GM19193 (cell line): ENCODE data around the gene PBX3.

Experiments used
- POLR2A ChIP-seq: IDR thresholded peaks from 4 replicates; pipeline ENCODE4 v1.6.1; 2011; ENCODE audit not compliant: insufficient read depth, insufficient read length; ENCODE audit errors: extremely low read depth

Gene PBX3

GRCh38 chr9:125986966-125987365, 239.8 kb downstream of the PBX3 start:
- TF ChIP-seq POLR2A: no peak

- TF ChIP-seq POLR2A: no peak
Measured at GRCh38 chr9:125987420-125987819, 240.2 kb downstream of the PBX3 start.

DNA sequence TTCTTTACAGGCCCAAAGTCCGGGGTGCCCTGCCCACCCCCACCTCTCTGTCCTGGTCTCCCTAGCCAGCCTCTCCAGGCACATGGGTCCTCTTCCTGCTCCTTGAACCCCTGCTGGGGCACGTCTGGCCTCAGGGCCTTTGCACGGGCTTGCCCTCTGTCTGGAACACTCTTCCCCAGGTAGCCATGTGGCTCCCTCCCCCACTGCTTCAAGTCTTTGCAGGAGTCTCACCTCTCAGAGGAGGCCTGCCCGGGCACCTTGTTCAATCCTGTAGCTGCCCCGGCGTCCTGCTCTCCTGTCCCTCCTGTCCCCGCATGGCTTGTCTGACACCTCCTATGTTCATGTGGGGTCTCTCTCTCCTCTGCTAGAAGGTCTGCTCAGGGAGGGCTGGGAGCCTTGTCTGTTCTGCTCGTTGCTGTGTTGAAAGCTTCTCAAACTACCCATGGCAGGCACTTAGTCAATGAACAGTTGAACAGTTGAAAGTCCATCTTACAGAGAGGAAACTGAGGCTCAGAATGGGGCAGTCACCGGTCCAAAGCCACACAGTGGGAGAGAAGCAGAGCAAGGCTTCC, 241.4 kb downstream of the PBX3 start:
- no peak for TF ChIP-seq POLR2A

- no peak for TF ChIP-seq POLR2A
Measured at GRCh38 chr9:125989090-125989501, 241.9 kb downstream of the PBX3 start.

DNA sequence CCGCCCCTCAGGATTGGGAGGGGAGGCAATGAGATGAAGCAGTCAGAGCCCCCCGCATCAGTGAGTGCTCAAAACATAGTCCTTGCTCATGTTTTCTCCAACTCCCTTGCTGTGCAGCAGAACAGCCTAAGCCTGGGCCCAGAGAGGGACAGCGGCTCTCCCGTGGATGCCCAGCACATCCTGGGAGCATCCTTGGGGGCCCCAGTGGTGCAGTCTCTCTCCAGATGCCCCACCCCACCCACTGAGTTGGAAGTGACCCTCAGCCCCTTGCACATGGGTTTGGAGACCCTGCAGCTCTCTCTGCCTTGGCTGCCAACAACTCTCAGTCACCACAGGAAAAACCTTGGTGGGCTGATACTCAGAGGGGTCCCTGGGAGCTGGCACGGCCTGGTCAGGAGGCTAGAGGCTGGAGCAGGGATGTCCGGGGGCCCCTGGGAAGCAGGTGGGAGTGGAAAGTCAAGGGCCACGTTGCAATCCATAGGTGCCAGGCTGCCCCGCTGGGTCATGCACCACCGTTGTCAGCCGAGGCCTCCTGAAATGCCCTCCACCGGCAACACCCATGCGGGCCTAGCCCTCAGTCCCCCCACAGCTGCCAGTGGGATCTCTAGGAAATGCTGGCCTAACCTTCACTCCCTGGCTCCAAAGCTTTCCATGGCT, 242.5 kb downstream of the PBX3 start:
- no peak for TF ChIP-seq POLR2A

DNA sequence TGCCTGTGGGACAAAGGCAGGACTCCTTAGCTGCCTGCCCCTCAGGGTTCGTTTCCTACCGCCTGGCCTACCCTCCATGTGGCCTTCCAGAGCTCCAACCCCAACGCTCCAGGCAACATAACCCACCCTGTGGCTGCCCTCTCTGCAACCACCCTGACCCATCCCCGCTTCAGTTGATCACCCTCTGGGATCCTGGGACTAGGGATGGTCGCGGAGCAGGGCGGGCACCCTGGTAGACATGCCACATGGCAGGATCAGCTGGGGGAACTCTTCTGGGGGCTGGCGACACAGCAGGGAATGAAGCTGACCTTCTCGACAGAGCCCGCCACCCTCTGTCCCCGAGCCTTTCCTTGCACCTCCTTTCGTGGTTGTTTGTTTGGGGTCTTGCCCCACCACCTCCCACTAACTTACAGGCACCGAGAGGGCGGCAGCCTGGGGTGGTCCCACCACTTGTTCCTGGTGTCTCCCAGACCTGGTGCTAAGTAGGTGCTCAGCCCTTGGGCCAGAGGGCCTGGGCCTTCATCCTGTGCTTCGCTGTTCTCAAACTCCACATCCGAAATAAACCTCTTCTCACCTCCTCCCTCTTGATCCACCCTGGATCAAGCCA, 243.1 kb downstream of the PBX3 start:
- TF ChIP-seq POLR2A: no peak

DNA sequence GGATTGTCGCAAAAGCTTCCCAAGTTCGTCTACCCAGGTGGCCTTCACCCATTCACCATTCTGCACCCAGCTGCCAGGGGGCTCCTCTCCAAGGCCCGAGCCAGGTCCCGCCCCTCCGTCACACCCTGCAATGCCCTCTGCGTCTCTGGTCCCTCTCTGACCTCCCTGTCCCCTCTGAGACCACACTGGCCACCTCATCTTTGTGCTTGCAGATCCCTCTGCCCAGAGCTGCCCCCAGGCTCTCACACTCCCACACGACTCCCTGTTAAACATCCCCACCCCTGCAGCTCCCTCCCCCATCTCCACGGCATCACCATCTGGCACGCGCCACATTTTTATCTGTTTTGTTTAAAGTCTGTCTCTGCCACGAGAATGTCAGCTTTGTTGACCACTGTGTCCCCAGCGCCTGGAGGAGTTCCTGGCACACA, 243.6 kb downstream of the PBX3 start:
- TF ChIP-seq POLR2A: no peak

DNA sequence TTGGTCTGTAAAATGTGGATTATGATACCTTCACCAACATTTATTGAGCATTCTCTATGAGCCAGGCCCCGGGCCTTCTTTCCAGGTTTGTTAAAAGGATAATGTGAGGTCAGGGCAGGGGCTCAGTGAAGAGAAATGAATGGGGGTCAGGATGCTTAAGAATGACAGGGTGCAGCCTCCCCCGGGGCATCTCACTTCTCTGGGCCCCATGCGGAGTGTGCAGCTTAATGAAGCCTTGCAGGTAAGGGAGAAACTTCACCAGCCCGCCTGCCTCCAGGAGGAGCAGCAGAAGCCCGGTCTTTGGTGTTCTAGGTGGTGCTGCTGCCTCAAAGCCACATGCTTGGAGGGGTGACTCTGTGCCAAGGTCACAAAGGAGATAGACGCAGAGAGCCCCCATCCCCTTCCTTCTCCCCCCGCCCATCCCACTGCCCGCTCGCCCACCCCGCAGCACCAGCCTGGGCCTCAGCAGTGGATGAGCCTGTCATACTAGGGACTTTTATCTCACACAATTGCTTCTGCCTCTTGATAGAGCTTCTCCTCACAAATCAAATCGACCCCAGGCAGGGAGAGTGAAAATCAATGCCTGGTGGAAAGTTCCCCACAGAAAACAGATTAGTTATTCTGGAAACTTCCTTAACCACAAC, 244.8 kb downstream of the PBX3 start:
- TF ChIP-seq POLR2A: no peak

- TF ChIP-seq POLR2A: no peak
Measured at GRCh38 chr9:125992557-125992956, 245.4 kb downstream of the PBX3 start.

DNA sequence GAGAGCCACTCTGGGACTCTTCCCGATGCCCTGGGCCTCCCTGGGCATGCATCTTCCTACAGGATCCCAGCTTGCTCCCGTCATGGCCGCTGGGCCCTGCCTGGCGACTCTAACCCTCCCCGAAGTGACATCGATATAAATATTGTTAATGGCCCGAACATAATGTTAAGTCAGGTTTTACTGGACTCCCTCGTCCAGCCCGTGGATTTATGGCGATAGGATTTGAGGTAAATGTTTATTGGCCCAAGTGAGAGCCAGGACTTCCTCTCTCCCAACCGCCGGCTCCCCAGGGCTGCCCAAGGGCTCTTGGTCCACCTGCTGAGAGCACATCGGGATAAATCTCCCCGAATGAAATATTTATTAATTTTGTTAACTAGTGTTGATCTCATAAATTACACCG, 246.3 kb downstream of the PBX3 start:
- TF ChIP-seq POLR2A: no peak

DNA sequence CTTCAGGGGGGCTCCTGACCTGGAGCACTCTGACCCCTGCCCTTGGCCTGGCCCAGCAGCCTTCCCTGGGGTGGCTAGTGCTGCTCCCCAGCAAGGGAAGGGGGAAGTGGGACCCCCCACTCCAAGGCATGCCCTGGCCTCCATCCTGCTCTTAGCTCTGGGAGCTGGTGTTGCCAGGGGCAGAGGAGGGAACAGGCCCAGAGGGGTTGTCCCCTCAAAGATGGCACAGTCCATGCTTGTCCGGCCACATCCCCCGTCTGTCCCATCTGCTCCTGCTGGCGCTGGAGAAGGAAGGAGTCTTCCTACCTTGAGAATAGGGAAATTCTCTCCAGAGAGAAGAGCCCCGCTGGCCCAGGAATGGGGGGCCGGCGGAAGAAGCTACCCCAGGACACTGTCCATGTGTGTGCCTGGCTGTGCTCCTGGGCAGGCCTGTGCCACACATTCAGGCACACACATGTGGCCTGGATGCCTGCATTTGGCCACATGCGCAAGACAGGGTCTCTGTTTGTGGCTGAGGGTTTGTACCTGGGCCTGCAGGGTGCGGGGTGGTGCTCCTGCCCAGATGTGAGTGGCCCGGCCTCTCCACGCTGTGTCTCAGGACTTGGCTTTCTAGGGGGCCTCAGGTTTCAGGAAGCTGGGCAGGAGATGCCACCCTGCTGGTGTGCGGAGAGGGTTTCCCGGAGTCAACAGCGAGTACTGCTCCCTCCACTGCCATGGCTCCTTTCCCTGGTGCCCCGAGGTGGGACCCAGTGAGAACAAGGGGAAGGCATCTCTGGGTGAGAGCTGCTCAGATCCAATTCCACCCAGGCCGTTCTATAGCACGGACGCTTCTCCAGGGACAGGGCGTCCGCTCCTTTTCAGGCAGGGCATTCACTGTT, 247.1 kb downstream of the PBX3 start:
- TF ChIP-seq POLR2A: no peak

- TF ChIP-seq POLR2A: no peak
Measured at GRCh38 chr9:125995006-125995405, 247.8 kb downstream of the PBX3 start.

GRCh38 chr9:125995706-125996105, 248.5 kb downstream of the PBX3 start:
- TF ChIP-seq POLR2A: no peak

DNA sequence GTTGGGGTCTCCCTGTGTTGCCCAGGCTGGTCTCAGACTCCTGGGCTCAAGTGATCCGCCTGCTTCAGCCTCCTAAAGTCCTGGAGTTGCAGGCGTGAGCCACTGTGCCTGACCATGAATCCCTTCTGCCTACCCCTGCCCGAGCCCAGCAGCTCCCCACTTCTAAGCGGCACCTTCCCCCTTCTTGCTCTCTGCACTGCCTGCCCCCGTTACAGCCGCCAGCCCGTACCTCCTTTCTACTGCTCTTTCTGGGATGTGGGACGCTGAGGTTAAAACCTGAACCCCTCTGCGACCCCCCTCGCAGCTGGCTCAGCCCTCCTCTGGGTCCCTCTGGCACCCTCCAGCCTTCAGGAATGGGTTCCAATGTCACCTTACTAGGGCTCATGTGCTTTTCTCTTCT, 249.6 kb downstream of the PBX3 start:
- no peak for TF ChIP-seq POLR2A
